ENCODE results near the gene NPEPL1.
"Not testable (repeated sequence)": the region's sequence is repeated elsewhere in the genome, so short reads cannot be mapped to it uniquely, and the experiment has no call there.

NPEPL1 gene

DNA sequence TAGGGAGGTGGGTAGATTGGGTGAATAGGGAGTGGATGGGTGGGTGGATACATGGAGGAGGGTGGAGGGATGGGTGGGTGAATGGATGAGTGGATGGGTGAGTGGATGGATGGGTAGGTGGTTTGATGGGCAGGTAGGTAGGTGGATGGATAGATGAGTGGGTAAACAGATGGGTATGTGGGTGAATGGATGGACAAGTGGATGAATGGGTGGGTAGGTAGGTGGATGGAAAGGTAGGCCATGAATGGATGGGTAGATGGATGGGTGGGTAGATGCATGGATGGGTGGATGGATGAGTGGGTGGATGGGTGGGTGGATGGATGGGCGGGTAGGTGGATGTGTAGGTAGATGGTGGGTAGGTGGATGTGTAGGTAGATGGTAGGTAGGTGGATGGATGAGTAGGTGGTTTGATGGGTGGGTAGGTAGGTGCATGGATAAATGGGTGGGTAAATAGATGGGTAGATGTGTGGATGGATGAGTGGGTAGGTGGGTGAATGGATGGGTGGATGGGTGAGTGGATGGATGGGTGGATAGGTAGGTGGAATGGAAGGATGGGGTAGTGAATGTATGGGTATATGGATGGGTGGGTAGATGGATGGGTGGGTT lies 51.4 kb downstream of the NPEPL1 start:
- DNase-seq (ENCODE audit: low read depth): no peak

DNA sequence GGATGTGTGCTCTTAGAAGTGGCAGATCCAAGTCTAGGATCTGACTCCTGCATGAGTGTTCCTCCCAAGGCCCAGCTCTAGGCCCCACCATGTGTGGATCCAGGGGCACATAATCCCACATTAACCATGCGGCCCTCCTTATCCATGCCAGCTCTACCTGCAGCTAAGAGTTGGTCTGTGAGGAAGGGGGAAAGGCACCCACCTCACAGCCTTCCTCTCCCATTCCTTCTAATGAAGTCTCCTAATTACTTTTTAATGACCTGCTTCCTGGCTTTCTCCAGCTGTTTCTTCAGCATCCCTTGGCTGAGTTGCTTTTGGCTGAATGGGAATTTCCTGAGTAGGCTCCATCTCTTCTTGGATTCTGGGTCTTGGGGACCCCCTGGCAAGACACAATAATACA lies 52.2 kb downstream of the NPEPL1 start:
- DNase-seq (ENCODE audit: low read depth): no peak

DNA sequence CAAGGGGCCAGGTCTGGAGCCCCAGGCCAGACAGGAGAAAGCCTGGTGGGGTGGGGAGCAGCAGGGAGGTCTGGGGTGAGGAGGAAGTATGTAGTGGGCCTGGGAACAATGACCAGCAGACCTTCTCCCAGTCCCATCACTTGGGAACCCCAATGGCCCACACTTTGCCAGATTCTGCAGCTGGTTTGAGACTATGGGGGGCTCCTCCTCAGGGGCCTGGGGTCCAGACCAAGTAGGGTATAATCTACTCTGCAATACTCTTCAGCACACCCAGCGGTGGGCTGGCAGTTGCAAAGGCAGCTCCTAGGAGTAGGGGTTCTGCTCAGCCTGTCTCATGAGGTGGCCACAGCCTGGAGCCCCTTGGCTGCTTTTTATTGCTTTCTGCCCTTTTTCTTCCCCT lies 52.8 kb downstream of the NPEPL1 start:
- no peak for DNase-seq (ENCODE audit: low read depth)

DNA sequence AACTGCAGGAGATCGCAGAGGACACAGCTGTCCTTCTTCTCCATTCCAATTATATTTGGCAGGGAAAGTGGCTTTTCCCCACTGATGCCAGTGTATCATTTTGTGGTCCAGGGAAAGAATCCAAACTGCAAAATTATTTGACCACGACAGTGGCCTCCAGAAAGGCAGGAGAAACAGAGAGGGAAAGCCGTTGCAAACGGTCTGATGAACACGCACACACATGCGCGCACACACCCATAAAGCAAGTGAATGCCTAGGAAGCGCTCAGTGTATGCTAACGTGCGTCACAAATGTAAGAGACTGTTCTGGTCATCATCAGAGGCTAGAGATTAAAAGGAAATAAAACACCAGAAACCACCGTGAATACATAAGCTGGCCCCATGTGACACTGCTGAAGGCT lies 54.0 kb downstream of the NPEPL1 start:
- DNase-seq (ENCODE audit: low read depth): no peak

DNA sequence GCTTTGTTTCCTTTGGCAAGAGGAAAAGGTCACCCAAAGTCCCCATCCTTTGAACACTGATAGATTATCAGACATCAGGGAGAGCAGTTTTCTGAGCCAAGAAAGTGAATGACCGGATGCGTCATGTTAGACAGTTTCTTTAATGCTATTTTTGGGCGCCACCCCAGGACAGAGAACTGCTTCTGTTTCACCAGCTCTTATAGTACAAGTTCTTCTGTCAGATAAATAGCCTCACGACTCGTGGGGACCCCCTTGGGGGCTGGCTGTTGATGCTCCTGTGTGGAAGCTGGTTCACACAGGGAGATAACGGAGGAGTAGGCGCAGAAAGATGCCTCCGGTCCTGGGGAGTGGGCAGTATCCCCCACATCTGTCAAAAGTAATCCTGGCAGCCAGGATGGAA lies 54.6 kb downstream of the NPEPL1 start:
- no peak for DNase-seq (ENCODE audit: low read depth)

DNA sequence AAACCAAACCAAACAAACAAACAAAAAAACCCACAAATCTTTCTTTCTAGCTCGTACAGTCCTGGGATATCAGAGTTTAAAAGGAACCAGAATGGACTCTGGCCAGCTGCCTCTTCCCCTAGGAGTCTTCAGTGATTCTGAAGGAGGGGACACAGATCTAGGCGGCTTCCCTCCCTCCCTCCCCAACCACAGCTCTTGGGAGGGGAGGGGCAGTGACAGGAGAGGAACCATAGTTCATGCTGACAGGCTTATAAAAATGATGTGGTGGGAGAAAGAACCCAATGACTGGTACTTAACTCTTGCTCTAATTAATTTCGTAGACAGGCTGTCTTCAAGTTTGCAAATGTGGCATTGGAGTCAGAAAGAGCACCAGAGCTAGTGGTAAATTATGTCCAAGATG lies 56.0 kb downstream of the NPEPL1 start:
- no peak for DNase-seq (ENCODE audit: low read depth)

DNA sequence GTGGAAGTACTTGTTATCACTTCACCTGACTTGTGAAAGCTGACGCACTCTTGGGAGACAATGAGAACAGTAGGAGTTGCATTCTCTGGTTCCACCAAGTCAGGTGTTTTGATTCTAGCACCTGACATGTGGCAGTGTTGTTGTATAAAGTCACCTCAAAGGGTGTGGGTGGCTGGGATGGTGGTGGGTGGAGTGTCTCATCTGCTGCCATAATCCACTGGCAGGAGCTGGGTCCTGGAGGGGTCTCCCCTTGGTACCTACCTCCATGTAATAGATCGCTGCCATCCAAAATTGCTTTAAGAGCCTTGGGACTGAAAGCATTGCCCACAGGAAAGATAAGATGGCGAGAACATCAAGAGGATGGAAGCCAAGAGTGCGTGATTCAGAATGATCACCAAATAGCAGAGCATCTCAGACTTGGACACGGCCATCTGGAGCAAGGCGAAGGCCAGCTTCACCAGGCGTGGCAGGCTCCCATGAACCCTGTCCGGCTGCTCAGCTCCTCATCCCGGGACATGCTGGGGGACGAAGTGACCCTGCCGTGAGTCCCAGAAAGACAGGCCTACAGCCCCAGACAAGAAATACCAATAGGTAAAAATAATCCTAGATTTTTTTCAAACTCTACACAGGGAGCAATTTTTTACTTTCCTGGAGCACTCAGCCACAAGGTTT lies 56.6 kb downstream of the NPEPL1 start:
- DNase-seq (ENCODE audit: low read depth): no peak

DNA sequence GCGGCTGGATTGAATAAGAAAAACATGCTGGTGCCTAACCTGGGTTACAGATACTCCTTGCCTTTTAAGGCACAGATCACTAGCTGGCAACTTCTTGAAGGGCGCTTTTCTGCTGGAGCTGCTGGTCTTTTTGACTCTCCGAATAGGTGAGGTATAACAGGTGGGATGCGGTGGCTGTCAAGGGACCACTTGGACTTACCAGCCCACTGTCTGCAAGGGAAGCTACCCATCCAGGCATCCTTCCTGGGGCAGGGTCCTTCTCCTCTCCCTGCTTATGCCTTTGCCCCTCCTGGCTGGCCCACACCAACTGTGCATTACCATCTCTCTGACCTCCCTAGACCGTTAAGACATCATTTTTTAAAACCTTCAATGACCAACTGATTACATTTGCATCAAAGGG lies 57.4 kb downstream of the NPEPL1 start:
- no peak for DNase-seq (ENCODE audit: low read depth)

DNA sequence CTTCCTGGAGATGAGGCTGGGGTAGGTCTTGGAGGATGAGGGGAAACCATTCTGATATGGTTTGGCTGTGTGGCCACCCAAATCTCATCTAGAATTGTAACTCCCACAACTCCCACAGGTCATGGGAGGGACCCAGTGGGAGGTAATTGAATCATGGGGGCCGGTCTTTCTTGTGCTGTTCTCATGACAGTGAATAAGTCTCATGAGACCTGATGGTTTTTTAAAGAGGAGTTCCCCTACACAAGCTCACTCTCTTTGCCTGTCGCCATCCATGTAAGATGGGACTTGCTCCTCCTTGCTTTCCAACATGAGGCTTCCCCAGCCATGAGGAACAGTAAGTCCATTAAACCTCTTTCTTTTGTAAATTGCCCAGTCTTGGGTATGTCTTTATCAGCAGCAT lies 58.1 kb downstream of the NPEPL1 start:
- DNase-seq (ENCODE audit: low read depth): not testable (repeated sequence)

DNA sequence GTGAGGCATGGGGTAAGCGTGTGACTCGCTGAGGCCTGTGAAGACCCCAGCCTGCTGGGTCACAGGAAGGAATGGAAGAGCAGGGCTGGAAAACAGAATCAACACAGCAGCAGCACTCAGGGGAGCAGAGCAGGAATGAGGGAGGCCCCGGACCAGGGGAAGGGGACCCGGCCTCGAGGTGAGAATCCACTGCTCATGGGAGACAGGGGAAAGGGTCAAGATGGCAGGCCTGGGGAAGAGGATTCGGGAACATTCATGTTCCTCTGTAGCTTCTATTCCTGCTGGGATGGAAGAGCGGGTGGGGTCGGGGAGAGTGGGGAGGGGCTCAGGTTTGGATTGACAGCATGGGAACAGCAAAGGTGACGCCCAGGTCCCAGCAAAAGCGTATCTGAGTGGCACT lies 59.4 kb downstream of the NPEPL1 start:
- DNase-seq (ENCODE audit: low read depth): no peak

DNA sequence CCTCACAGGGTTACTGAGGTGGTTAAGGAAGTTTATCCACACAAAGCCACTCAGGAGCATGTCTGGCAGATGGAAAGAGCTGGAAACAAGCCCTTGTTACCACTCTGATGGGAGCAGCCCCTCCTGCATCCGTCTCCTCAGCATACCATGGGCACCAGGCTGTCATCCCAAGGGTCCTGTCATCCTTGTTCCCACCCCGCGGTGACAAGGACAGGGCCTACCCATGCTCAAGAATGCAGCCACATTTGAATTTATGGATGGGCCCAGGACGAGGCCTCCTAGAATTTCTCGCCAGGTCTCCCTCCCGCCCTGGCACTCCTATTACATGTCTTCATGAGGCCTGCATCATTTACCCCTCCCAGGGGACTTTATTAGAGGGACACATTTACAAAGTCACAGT lies 60.0 kb downstream of the NPEPL1 start:
- DNase-seq (ENCODE audit: low read depth): no peak

DNA sequence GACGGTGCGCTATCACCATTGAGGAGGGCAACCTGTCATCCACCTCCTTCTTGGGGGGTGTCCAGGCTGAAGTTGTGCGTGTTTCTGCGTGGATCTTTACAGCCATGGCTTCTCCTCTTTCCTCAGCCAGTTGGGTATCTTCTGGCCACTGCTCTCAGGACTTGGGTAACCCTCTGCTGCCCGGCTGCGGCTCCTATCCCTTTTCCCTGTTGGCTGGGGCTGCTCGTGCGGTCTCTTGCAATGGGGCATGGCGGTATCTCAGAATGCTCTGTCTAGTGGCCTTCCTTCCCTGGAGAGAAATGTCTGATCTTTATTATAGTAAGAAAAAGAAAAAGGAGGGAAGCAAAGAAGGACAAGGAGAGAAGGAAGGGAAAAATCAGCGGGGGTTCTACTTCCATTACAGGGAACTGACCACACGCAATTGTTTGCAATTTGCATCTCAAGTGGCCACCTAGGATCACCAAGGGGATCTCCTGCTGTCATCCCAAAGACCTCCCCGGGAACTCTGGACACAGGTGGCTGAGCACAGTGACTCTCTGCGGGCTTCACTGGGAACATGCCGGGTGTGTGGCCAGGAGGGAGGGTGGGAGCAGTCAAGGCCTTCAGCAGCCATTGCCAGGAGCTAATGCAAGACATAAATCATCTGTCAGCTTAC lies 60.8 kb downstream of the NPEPL1 start:
- DNase-seq (ENCODE audit: low read depth): no peak

DNA sequence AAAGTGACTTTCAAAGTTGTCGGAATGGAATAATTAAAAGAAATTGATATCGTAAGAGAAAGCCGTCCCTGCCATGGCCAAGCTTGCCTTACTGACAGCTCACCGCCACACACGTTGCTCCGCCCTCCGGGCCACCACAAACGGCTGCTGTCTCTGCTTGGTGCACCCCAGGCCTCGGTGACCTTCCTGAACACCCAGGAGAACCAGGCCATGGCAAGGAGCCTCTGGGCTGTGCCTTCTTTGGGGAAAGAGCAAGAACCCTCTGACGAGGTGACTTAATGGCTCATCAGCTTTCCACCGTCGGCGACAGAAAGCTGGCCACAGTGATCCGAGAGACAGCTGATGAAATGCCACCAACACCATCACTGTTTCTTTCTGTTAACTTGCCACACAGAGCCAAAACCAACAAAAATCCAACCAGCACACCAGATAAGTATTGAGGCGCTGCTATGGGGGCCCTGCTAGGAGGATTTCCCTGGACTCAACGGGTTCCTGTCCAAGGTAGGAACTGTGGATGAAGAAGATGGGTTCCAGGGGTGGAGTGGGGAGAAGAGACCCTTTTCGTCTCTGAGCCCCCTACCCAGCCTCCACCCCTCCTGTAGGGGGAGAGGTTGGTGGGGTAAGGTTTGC lies 61.4 kb downstream of the NPEPL1 start:
- no peak for DNase-seq (ENCODE audit: low read depth)

DNA sequence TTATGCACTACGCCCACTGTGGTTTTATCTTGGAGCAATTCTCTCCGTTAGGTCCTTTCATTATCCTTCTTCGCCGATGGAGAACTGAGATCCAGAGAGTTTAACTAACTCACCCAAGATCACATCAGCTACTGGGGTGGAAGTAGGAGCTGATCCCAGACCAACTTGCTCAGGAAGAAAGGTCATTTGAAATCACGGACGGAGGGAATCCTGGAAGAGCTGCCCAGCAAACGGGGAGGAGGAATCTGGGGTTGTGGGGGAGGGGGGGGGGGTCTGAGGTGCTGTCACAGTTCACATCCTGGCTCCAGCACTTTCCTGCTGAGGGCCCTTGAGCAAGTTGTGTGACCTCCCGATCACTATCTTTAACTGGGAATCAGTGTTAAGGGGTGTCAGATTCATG lies 62.0 kb downstream of the NPEPL1 start:
- DNase-seq (ENCODE audit: low read depth): no peak

DNA sequence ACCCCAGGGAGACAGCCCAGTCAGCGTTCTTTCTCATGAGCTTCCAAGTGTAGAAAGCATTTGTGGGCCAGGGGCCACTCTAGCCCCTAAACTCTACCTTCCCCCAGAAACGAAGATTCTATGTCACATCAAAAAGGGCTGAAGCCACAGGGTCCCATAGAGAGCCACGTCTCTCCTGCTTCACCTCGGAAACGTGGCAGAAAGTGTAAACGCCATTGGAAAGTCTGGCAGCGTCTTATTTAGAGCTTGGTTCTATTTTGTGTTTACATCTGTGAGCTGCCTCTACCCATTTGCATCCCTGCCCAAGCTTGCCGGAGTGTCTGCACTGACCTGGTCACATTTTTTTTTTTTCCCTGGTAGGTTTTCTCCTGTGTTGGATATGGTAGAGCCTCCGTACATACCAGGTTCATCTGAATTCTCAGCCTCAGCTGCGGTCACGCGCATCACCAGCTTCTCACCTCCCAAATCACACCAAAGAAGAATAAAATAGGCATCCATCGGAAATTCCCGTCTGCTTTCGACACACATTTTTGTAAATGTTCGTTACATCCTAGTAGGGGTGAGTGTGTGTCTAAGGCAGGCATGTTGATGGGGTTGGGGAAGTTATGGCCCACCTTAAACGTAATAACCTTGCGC lies 62.6 kb downstream of the NPEPL1 start:
- DNase-seq (ENCODE audit: low read depth): no peak

DNA sequence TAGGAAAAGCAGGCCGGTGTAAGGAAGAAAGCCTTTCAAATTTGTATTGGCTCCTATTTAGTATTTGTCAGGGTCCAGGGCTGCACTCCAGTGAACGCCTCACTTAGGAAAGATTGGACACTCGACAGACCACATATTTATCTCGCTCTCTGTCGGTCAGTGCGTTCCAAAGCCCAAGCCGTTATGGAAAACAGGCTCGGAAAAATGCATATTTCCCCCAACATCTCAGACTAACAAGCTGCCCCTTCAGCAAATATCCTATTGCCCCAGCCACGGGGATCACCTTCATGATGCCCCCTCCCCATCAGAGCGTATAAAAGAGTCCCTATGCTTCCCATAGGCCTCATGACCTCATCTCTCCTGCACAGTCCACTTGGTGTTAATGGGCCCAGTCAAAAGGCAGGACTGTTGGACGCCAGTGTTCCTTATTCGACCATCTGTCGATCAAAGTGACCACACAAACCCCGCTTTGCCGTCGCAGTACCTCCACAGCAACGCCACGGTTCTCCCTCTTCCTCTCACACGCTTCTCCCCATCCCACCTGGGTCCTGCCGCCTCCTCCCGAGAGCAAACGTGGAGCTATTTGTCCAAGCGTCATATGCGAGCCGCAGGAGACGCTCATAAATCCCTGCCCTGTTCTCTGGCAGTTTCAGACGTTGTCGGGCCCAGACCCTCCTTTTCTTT lies 63.3 kb downstream of the NPEPL1 start:
- no peak for DNase-seq (ENCODE audit: low read depth)

DNA sequence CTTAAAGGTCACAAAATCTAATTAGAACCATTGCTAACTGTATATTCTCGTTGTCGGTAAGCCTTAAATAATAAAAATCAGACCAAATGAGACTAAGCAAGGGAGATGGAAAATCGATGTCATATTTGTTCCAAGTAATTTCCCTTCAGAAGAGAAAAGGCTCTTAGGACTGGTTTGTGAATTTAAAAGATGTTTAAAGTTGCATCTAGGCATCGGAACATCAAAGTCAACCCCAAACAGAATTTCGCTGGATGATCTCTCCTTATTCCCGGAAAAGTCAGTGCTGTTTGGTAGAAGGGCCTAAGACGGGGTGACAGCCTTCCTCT lies 63.8 kb downstream of the NPEPL1 start:
- DNase-seq (ENCODE audit: low read depth): no peak

DNA sequence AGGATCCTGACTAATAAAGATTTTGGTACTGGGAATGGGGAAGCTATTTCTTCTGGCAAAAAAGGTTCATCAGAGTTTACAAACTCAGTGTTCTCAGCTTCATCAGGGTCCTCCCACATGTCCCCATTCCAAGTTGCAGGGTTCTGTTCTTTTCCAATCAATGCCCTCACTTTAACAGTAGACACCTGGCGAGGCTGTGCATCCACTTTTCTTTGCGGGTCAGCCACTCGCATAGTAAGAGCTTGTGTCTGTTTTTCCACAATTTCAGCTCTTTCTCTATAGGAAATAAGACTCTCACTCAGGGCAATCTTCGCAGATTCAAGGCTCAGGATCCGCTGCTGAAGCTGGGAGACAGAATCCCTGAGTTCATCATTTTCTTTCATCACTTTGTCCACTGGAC lies 65.0 kb downstream of the NPEPL1 start:
- DNase-seq (ENCODE audit: low read depth): not testable (repeated sequence)

DNA sequence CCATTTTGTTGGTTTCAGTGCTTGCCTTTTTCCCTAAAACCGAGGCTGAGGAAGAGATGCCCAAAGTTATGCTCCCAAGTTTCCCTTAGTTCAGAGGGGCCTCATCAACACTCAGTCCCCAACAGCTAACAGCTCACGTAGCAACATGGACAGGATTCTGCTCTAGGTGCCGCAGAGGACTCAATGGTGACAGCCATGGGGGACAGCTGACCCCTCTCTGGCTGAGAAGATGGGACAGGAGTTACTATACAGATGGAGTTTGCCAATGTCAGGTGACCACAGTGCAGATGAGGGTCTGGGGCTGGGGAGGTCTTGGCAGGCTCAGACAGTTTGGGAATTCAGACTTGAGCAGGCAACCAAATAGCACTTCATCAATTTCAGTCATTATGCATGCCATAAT lies 67.3 kb downstream of the NPEPL1 start:
- no peak for DNase-seq (ENCODE audit: low read depth)

DNA sequence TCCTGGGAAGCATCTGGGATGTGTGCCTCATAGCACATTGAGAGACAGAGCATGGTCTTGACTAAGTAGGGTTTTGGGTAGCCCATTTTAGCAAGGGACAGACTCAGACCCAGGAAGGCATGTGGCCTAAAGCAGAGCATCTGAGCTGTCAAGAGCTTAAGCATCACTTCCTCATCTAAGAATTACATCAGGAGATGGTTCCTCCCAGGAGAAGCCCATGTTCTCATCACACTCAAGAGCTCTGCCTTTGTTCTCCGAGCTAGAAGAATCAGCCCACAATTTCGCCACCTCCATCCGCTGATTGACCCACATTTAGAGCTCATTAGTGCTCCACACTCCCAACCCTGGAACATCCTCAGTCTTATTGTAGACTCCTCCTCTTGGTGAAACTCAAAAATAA lies 68.3 kb downstream of the NPEPL1 start:
- no peak for DNase-seq (ENCODE audit: low read depth)

DNA sequence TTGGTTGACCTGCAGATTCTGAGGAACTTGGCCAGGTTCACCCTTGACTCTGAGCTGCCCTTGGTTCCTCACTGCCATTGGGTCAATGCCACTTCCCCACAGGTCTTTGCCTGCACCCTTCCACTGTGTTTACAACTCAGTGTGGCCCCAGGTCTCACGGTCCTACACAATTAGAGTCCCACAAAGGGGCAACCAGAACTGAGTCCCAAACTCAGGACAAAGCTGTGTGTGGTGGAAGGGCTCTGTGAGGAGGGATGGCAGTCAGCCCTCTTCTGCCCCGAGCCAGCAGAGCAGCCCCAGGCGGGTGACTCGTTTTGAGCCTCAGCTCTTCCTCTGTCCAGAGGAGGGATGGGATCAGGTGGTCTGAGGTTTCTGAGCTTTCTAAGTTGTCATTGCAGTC lies 69.5 kb downstream of the NPEPL1 start:
- no peak for DNase-seq (ENCODE audit: low read depth)

DNA sequence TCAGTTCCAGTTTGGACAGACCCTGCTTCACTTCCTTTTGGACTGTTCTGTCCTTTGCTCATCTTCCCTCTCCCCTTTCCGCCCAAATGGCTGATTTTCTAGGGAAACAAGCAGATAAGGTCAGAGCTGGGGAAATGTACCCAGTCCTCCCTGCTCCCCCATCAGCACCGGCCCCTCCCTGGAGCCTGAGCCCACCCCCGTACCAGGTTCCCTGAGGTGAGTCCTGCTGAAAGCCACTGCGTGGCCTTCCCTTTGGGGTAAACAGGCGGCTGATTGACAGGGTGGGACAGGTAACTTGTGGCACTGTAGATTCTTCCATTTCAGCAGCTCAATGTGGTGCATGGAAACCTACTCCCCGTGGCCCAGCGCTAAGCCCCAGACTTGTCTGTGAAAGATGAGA lies 70.5 kb downstream of the NPEPL1 start:
- DNase-seq (ENCODE audit: low read depth): no peak
